NB4 (cell line): ENCODE results near the gene SIMC1.
"Not testable (repeated sequence)": the region's sequence is repeated elsewhere in the genome, so short reads cannot be mapped to it uniquely, and the experiment has no call there.

Source experiments
- CTCF ChIP-seq: IDR thresholded peaks from one replicate; pipeline ENCODE4 v1.5.1; 2012; ENCODE audit warnings: low read depth, low read length
- MYC ChIP-seq: IDR thresholded peaks from 2 replicates; pipeline ENCODE4 v1.6.1; 2011; ENCODE audit warnings: low read depth, low read length
- TF ChIP-seq, protein P1 (sequence below): IDR thresholded peaks from 2 replicates; pipeline ENCODE4 v1.6.1; 2011; ENCODE audit warnings: low read depth, low read length

- not testable (repeated sequence) for TF ChIP-seq CTCF, MYC
- TF ChIP-seq, protein P1, sequence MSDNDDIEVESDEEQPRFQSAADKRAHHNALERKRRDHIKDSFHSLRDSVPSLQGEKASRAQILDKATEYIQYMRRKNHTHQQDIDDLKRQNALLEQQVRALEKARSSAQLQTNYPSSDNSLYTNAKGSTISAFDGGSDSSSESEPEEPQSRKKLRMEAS, result not testable (repeated sequence)
Observed at GRCh38 chr5:176237971-176238644, at the start of gene SIMC1.
